Measurements from ENCODE around the gene TSPEAR. TPM values are rescaled to one million over a fixed set of nuclear protein-coding genes. Genes with fewer than 3 reads are reported as not detected.

The TSPEAR gene
- polyA plus RNA-seq, 1 of the 3 experiments (the other 2 are of a cell fraction), result 0.08 TPM

DNA sequence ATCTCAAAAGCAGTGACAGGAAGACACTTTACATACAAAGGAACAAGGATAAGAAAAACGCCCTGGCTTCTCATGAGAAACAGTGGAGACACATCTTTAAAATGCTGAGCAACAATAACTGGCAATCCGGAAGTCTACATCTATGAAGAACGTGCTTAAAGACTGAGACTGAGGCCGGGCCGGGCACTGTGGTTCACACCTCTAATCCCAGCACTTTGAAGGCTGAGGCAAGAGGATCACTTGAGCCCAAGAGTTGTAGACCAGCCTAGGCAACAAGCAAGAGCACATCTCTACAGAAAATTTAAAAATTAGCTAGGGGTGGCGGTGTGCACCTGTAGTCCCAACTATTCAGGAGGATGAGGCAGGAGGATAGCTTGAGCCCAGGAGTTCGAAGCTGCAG is 27.3 kb downstream of the TSPEAR start:
- H3K4me3 ChIP-seq (ENCODE audit: low read depth in 2 of 2, low read length in 1 of 2), result no peak overlapping the region
- no peaks in the 10 kb centered on the region for H3F3A ChIP-seq (replicated peaks; ENCODE audit: insufficient read depth)
- no peaks in the 10 kb centered on the region for H3K9me3 ChIP-seq
- H3K9ac ChIP-seq, result no peak overlapping the region
- no peak for DNase-seq
- H3K79me2 ChIP-seq (ENCODE audit: insufficient read depth), result no peaks in the 10 kb centered on the region
- H3K4me2 ChIP-seq, result no peak overlapping the region
- WGBS (ENCODE audit: low lambda C conversion rate), result 10% methylated on average over 6 of the region's 7 CpGs
- CTCF ChIA-PET, result interaction anchor here (0.5 kb wide), 1 partner anchor 9 kb away, joined by 3 read pairs; no protein-coding TSS in a partner anchor
- POLR2A ChIA-PET, result no interaction called here
- no peaks in the 10 kb centered on the region for H4K20me1 ChIP-seq (ENCODE audit: insufficient read depth)
- no peaks in the 10 kb centered on the region for H3K4me1 ChIP-seq (ENCODE audit: control insufficient read depth in 1 of 2, insufficient read depth in 2 of 2, low read depth in 1 of 2, low read length in 1 of 2)
- peaks cover 44% of the 10 kb centered on the region for H3K27me3 ChIP-seq (ENCODE audit: insufficient read depth)
- no peak for TF ChIP-seq JUND (IDR thresholded peaks at IDR 0.05)
- TF ChIP-seq, protein P1, sequence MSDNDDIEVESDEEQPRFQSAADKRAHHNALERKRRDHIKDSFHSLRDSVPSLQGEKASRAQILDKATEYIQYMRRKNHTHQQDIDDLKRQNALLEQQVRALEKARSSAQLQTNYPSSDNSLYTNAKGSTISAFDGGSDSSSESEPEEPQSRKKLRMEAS (IDR thresholded peaks at IDR 0.05; ENCODE audit: low read depth), result no peak
- TF ChIP-seq EP300 (IDR thresholded peaks at IDR 0.05; ENCODE audit: borderline replicate concordance in 1 of 2, low read depth in 1 of 2, low read length in 1 of 2), result no peak
- no peak for TF ChIP-seq FOSL2 (IDR thresholded peaks at IDR 0.05; ENCODE audit: borderline replicate concordance, low read depth)
- no peak for TF ChIP-seq GATA2 (CRISPR knock-in tag; IDR thresholded peaks at IDR 0.05)
- TF ChIP-seq POLR2AphosphoS5 (IDR thresholded peaks at IDR 0.05; ENCODE audit: low read depth, low read length), result no peak
- no peak for TF ChIP-seq NFIC (IDR thresholded peaks at IDR 0.05; ENCODE audit: borderline replicate concordance)
- no peak overlapping the region for H2AFZ ChIP-seq (ENCODE audit: low read depth)
- H3K36me3 ChIP-seq (replicated peaks in 1 of 2; ENCODE audit: control insufficient read depth in 1 of 2, insufficient read depth in 2 of 2, low read length in 1 of 2), result no peaks in the 10 kb centered on the region
- no peak overlapping the region for H3K27ac ChIP-seq (ENCODE audit: low read depth in 2 of 2, low read length in 1 of 2)
- no peaks in the 10 kb centered on the region for H3K9me2 ChIP-seq

DNA sequence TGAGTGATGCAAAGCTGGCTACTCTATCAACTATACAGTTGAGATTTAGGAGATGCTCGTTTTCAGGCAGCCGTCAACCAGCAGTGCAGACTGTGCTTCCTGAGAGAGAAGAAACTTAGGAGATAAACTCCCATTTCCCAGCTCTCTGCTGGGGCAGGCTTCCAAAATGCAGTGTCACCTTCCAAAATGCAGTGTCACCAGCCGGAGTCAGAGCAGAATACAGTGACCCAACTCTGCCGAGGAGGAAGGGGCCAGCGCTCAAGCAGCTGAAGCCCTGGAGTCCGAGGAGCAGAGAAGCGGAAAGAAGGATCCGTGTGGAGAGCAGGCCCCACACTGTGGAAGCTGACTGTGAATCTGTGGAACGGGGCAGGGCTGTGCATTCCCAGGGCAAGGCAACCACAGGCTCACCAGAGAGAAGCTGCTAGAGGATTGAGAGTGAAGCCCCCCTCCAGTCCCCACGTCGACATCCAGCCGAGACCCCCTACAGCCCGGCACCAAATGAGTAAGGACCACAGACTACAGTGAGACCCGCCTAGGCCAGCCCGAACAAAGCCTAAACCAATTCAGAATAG is 28.7 kb downstream of the TSPEAR start:
- Histone ChIP-seq H3K36me3 (replicated peaks in 1 of 2; ENCODE audit: control insufficient read depth in 1 of 2, insufficient read depth in 2 of 2, low read length in 1 of 2) (no peaks in the 10 kb centered on the region), H4K20me1 (ENCODE audit: insufficient read depth) (no peaks in the 10 kb centered on the region), H3K4me2 (no peak overlapping the region), H3K27ac (ENCODE audit: low read depth in 2 of 2, low read length in 1 of 2) (no peak overlapping the region), H3K4me1 (ENCODE audit: control insufficient read depth in 1 of 2, insufficient read depth in 2 of 2, low read depth in 1 of 2, low read length in 1 of 2) (no peaks in the 10 kb centered on the region), H3K9ac (no peak overlapping the region), H3K4me3 (ENCODE audit: low read depth in 2 of 2, low read length in 1 of 2) (no peak overlapping the region), H2AFZ (ENCODE audit: low read depth) (no peak overlapping the region), H3K27me3 (ENCODE audit: insufficient read depth) (peaks cover 38% of the 10 kb centered on the region), H3K79me2 (ENCODE audit: insufficient read depth) (no peaks in the 10 kb centered on the region), H3K9me2 (no peaks in the 10 kb centered on the region), H3K9me3 (no peaks in the 10 kb centered on the region), H3F3A (replicated peaks; ENCODE audit: insufficient read depth) (no peaks in the 10 kb centered on the region)
- DNase-seq, result no peak
- 8% methylated on average over 15 of the region's 15 CpGs for WGBS (ENCODE audit: low lambda C conversion rate)
- no peak for TF ChIP-seq GABPA (IDR thresholded peaks at IDR 0.05; ENCODE audit: low read depth)
- no peak for TF ChIP-seq EP300 (IDR thresholded peaks at IDR 0.05; ENCODE audit: borderline replicate concordance in 1 of 2, low read depth in 1 of 2, low read length in 1 of 2)
- TF ChIP-seq PBX3 (IDR thresholded peaks at IDR 0.05), result no peak
- TF ChIP-seq, protein P2, sequence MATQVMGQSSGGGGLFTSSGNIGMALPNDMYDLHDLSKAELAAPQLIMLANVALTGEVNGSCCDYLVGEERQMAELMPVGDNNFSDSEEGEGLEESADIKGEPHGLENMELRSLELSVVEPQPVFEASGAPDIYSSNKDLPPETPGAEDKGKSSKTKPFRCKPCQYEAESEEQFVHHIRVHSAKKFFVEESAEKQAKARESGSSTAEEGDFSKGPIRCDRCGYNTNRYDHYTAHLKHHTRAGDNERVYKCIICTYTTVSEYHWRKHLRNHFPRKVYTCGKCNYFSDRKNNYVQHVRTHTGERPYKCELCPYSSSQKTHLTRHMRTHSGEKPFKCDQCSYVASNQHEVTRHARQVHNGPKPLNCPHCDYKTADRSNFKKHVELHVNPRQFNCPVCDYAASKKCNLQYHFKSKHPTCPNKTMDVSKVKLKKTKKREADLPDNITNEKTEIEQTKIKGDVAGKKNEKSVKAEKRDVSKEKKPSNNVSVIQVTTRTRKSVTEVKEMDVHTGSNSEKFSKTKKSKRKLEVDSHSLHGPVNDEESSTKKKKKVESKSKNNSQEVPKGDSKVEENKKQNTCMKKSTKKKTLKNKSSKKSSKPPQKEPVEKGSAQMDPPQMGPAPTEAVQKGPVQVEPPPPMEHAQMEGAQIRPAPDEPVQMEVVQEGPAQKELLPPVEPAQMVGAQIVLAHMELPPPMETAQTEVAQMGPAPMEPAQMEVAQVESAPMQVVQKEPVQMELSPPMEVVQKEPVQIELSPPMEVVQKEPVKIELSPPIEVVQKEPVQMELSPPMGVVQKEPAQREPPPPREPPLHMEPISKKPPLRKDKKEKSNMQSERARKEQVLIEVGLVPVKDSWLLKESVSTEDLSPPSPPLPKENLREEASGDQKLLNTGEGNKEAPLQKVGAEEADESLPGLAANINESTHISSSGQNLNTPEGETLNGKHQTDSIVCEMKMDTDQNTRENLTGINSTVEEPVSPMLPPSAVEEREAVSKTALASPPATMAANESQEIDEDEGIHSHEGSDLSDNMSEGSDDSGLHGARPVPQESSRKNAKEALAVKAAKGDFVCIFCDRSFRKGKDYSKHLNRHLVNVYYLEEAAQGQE (IDR thresholded peaks at IDR 0.05; ENCODE audit: low read depth, low read length), result no peak
- no peak for TF ChIP-seq FOSL2 (IDR thresholded peaks at IDR 0.05; ENCODE audit: borderline replicate concordance, low read depth)
- ChIA-PET POLR2A (no interaction called here), CTCF (interaction anchor here (1.1 kb wide), 1 partner anchor 9 kb away, joined by 3 read pairs; no protein-coding TSS in a partner anchor)

Data from SK-N-SH (cell line).